H9 (cell line): Measurements from ENCODE around the gene ZDHHC12. TPM values are rescaled to one million over a fixed set of nuclear protein-coding genes. Genes with fewer than 3 reads are reported as not detected.
A peak's percentile ranks its signal among the peaks of the same experiment; 100 is the strongest.

Experiments used
- DNase-seq: peaks from one replicate; pipeline ENCODE4 v3.0.0-alpha.2; 2017
- H2AFZ ChIP-seq: one replicate; pipeline ENCODE4 v1.6.1; 2013; ENCODE audit warnings: mild to moderate bottlenecking, low read length, control low read depth, moderate library complexity
- H2AK5ac ChIP-seq: 2 replicates; pipeline ENCODE4 v1.6.1; 2013; ENCODE audit warnings: low read length, control low read depth, mixed read lengths; ENCODE audit not compliant: insufficient read length
- H2BK120ac ChIP-seq: one replicate; pipeline ENCODE4 v1.6.1; 2013; ENCODE audit warnings: low read depth, mild to moderate bottlenecking, low read length, control low read depth, inconsistent platforms; ENCODE audit not compliant: poor library complexity, severe bottlenecking
- H2BK12ac ChIP-seq: 2 replicates; pipeline ENCODE4 v1.6.1; 2013; ENCODE audit warnings: low read length, control low read depth, mixed read lengths, low read depth; ENCODE audit not compliant: insufficient read length
- H2BK15ac ChIP-seq: 2 replicates; pipeline ENCODE4 v1.6.1; 2013; ENCODE audit warnings: low read depth, low read length, control low read depth
- H2BK20ac ChIP-seq: one replicate; pipeline ENCODE4 v1.6.1; 2013; ENCODE audit warnings: low read depth, mild to moderate bottlenecking, low read length, control low read depth, inconsistent platforms; ENCODE audit not compliant: poor library complexity, severe bottlenecking
- H2BK5ac ChIP-seq: 2 replicates; pipeline ENCODE4 v1.6.1; 2013; ENCODE audit warnings: low read length, control low read depth, mixed read lengths; ENCODE audit not compliant: insufficient read length
- H3K14ac ChIP-seq: 2 replicates; pipeline ENCODE4 v1.6.1; 2013; ENCODE audit warnings: low read length, control low read depth; ENCODE audit not compliant: insufficient read depth
- H3K18ac ChIP-seq: 2 replicates; pipeline ENCODE4 v1.6.1; 2013; ENCODE audit warnings: low read depth, mild to moderate bottlenecking, mixed read lengths, low read length, control low read depth; ENCODE audit not compliant: insufficient read length
- H3K23ac ChIP-seq: 2 replicates; pipeline ENCODE4 v1.6.1; 2013; ENCODE audit warnings: low read length, control low read depth, mixed read lengths, low read depth; ENCODE audit not compliant: insufficient read length
- H3K23me2 ChIP-seq: 2 replicates; pipeline ENCODE4 v1.6.1; 2013; ENCODE audit warnings: low read depth, mild to moderate bottlenecking, mixed read lengths, low read length, control low read depth; ENCODE audit not compliant: insufficient read length, poor library complexity, severe bottlenecking
- H3K27ac ChIP-seq: 2 replicates; pipeline ENCODE4 v1.5.1; 2013; ENCODE audit warnings: low read length, control low read depth, mixed read lengths, low read depth; ENCODE audit not compliant: insufficient read length
- H3K27me3 ChIP-seq: 2 replicates; pipeline ENCODE4 v1.6.1; 2013; ENCODE audit warnings: low read length, control low read depth, inconsistent platforms; ENCODE audit not compliant: insufficient read depth
- H3K4ac ChIP-seq: 2 replicates; pipeline ENCODE4 v1.6.1; 2013; ENCODE audit warnings: low read depth, mild to moderate bottlenecking, control low read depth, inconsistent platforms, low read length, moderate library complexity
- H3K4me1 ChIP-seq: 2 replicates; pipeline ENCODE4 v1.6.1; 2013; ENCODE audit warnings: low read length, control low read depth, inconsistent platforms; ENCODE audit not compliant: insufficient read depth
- H3K4me2 ChIP-seq: 2 replicates; pipeline ENCODE4 v1.6.1; 2013; ENCODE audit warnings: low read length, control low read depth, mixed read lengths; ENCODE audit not compliant: insufficient read length, insufficient read depth
- H3K56ac ChIP-seq: 2 replicates; pipeline ENCODE4 v1.6.1; 2013; ENCODE audit warnings: low read depth, mild to moderate bottlenecking, mixed read lengths, low read length, control low read depth; ENCODE audit not compliant: insufficient read length
- H3K79me1 ChIP-seq: 2 replicates; pipeline ENCODE4 v1.6.1; 2013; ENCODE audit warnings: low read depth, mild to moderate bottlenecking, moderate library complexity, low read length, control low read depth, inconsistent platforms; ENCODE audit not compliant: insufficient read depth, poor library complexity, severe bottlenecking
- H3K79me2 ChIP-seq: 2 replicates; pipeline ENCODE4 v1.6.1; 2013; ENCODE audit warnings: low read length, control low read depth, inconsistent platforms; ENCODE audit not compliant: insufficient read depth
- H3K9ac ChIP-seq: 2 replicates; pipeline ENCODE4 v1.6.1; 2013; ENCODE audit warnings: low read length, control low read depth, mixed read lengths; ENCODE audit not compliant: insufficient read length; ENCODE audit errors: extremely low read depth
- H3K9me3 ChIP-seq: one replicate; pipeline ENCODE4 v1.6.1; 2013; ENCODE audit warnings: low read depth, low read length, inconsistent platforms; ENCODE audit not compliant: control insufficient read depth
- H3T11ph ChIP-seq: one replicate; pipeline ENCODE4 v1.6.1; 2013; ENCODE audit warnings: mild to moderate bottlenecking, low read length, control low read depth, inconsistent platforms
- H4K20me1 ChIP-seq: one replicate; pipeline ENCODE4 v1.6.1; 2013; ENCODE audit not compliant: control insufficient read depth, insufficient read length, insufficient read depth
- H4K5ac ChIP-seq: 2 replicates; pipeline ENCODE4 v1.6.1; 2013; ENCODE audit warnings: low read depth, mild to moderate bottlenecking, mixed read lengths, low read length, control low read depth; ENCODE audit not compliant: insufficient read length
- H4K8ac ChIP-seq: replicated peaks from 2 replicates; pipeline ENCODE4 v1.6.1; 2013; ENCODE audit warnings: low read length, control low read depth, mixed read lengths, low read depth; ENCODE audit not compliant: insufficient read length
- H4K91ac ChIP-seq: 2 replicates; pipeline ENCODE4 v1.6.1; 2013; ENCODE audit warnings: low read depth, mild to moderate bottlenecking, moderate library complexity, mixed read lengths, low read length, control low read depth; ENCODE audit not compliant: insufficient read length
- H3K27ac Mint-ChIP-seq, 3 experiments: 2 replicates in 2 of 3; 3 replicates in 1 of 3; pipeline ENCODE4 v1.8.0; 2020 to 2021; ENCODE audit warnings: mixed read lengths in 3 of 3, mild to moderate bottlenecking in 1 of 3, moderate library complexity in 1 of 3
- H3K27me3 Mint-ChIP-seq: 2 replicates; pipeline ENCODE4 v1.8.0; 2021; ENCODE audit warnings: low read depth, mild to moderate bottlenecking, moderate library complexity, mixed read lengths
- H3K36me3 Mint-ChIP-seq, 3 experiments: 2 replicates in 2 of 3; 3 replicates in 1 of 3; pipeline ENCODE4 v1.8.0; 2020 to 2021; ENCODE audit warnings: low read depth in 3 of 3, mixed read lengths in 3 of 3; ENCODE audit not compliant: insufficient read depth in 1 of 3
- H3K4me1 Mint-ChIP-seq, 2 experiments: 2 replicates each; pipeline ENCODE4 v1.8.0; 2020; ENCODE audit warnings: mixed read lengths in 2 of 2
- H3K4me3 Mint-ChIP-seq, 2 experiments: 2 replicates in 1 of 2; 3 replicates in 1 of 2; pipeline ENCODE4 v1.8.0; 2020 to 2021; ENCODE audit warnings: mild to moderate bottlenecking in 2 of 2, mixed read lengths in 2 of 2, moderate library complexity in 1 of 2
- H3K9me3 Mint-ChIP-seq, 2 experiments: 2 replicates in 1 of 2; 3 replicates in 1 of 2; pipeline ENCODE4 v1.8.0; 2020; ENCODE audit warnings: mild to moderate bottlenecking in 2 of 2, mixed read lengths in 2 of 2, moderate library complexity in 1 of 2
- WGBS: extraction: QIAGEN DNeasy Blood & Tissue Kit; methylation state at CpG from one replicate; pipeline ENCODE4 v1.1.7; 2013; ENCODE audit warnings: missing lambda C conversion rate, low lambda C conversion rate, mixed read lengths; ENCODE audit not compliant: insufficient read length; ENCODE audit errors: extremely low coverage; 5-methylcytosine and 5-hydroxymethylcytosine counted together
- total RNA-seq: library from RNA; stranded (reverse); gene quantifications from 2 replicates; pipeline ENCODE4 v1.2.1, GENCODE V29; 2021
- TF ChIP-seq, protein P1 (sequence below): fragments of 200-600 bp; sonication (generic); conservative IDR thresholded peaks from 3 replicates; pipeline ENCODE4 v1.8.0; 2021; ENCODE audit warnings: antibody characterized with exemption, mild to moderate bottlenecking

The ZDHHC12 gene
- total RNA-seq, 1 experiment from 2014 or later, result 42.8 TPM

DNA sequence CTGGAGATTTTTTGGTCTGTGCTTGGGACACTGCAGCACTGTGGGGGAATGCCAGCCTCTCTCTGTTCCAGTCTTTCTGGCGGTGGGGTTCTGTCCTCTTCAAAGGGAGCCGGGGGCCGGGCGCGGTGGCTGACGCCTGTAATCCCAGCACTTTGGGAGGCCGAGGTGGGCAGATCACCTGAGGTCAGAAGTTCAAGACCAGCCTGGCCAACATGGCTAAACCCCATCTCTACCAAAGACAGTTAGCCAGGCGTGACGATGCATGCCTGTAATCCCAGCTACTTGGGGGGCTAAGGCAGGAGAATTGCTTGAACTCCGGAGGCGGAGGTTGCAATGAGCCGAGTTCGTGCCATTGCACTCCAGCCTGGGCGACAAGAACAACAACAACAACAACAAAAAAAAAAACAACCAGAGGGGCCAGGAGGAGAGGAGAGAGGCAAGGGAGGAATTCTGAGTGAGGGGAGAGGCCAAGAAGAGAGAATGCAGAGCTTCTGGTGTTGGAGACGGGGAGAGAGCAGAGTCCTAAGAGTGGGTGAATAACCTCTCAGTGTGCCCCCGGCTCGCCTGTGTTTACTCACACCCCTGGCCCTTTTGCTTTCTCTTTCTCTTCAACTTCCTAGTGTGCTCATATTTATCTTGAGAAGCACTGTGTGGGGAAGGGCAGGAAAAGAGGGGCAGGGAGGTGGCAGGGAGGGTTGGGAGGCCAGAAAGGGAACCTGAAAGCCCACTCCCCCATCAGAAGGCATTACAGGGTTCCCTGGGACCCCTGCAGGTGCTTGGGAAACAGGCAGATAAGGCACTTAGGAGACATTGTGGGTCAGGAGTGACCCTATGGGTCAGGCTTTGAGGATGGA lies 38.1 kb downstream of the ZDHHC12 start:
- Histone ChIP-seq H3K4me2 (peak overlapping the region; percentile 73), H3K79me1 (no peaks in the 10 kb centered on the region), H2AFZ (no peak overlapping the region), H3K27ac (no peak overlapping the region), H2BK5ac (no peak overlapping the region), H3K27me3 (no peaks in the 10 kb centered on the region), H4K8ac (no peak overlapping the region), H2BK12ac (no peak overlapping the region), H3K9me3 (no peaks in the 10 kb centered on the region), H4K20me1 (no peaks in the 10 kb centered on the region), H3K23me2 (peaks cover 18% of the 10 kb centered on the region), H3K23ac (no peak overlapping the region), H3K14ac (no peak overlapping the region), H3K56ac (no peak overlapping the region), H3K18ac (no peak overlapping the region), H3K4ac (no peak overlapping the region), H4K5ac (no peak overlapping the region), H2AK5ac (no peak overlapping the region), H2BK15ac (no peak overlapping the region), H3K9ac (peak overlapping the region; percentile 92), H3T11ph (no peak overlapping the region), H4K91ac (no peak overlapping the region), H2BK120ac (no peak overlapping the region), H3K79me2 (peaks cover 42% of the 10 kb centered on the region), H3K4me1 (peaks cover 4% of the 10 kb centered on the region; the same call in 1 of the 2 replicates), H2BK20ac (no peak overlapping the region)
- H3K27ac Mint-ChIP-seq, result peak overlapping the region; percentile 68 to 92 (median 81)
- H3K4me1 Mint-ChIP-seq, result peaks cover 42 to 47% of the 10 kb centered on the region in 2 experiments
- TF ChIP-seq, protein P1, sequence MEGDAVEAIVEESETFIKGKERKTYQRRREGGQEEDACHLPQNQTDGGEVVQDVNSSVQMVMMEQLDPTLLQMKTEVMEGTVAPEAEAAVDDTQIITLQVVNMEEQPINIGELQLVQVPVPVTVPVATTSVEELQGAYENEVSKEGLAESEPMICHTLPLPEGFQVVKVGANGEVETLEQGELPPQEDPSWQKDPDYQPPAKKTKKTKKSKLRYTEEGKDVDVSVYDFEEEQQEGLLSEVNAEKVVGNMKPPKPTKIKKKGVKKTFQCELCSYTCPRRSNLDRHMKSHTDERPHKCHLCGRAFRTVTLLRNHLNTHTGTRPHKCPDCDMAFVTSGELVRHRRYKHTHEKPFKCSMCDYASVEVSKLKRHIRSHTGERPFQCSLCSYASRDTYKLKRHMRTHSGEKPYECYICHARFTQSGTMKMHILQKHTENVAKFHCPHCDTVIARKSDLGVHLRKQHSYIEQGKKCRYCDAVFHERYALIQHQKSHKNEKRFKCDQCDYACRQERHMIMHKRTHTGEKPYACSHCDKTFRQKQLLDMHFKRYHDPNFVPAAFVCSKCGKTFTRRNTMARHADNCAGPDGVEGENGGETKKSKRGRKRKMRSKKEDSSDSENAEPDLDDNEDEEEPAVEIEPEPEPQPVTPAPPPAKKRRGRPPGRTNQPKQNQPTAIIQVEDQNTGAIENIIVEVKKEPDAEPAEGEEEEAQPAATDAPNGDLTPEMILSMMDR, result no peak
- peaks cover 34 to 46% (median 45%) of the 10 kb centered on the region in 3 experiments for H3K36me3 Mint-ChIP-seq
- H3K9me3 Mint-ChIP-seq, result peaks cover 11 to 13% of the 10 kb centered on the region in 2 experiments
- H3K4me3 Mint-ChIP-seq, result peak overlapping the region; percentile 95 to 100
- DNase-seq, result no peak
- no peaks in the 10 kb centered on the region for H3K27me3 Mint-ChIP-seq
- whole genome bisulfite sequencing, result no CpG with 5 or more reads among the region's 17 CpGs
